Colon (tissue), 2 donors: Measurements from ENCODE around the gene FKBP5.
"Not testable (repeated sequence)": the region's sequence is repeated elsewhere in the genome, so short reads cannot be mapped to it uniquely, and the experiment has no call there.

Experiments used
- FAIRE-seq: peaks from 2 replicates; lab custom pipeline; 2012; peaks lifted over from hg19 to GRCh38; lab: Jason Lieb, UNC
- donor health status: control.
- donor health status: control.

FKBP5 gene

GRCh38 chr6:35539223-35539622 is 149.5 kb downstream of the FKBP5 start:
- no peak for FAIRE-seq

- FAIRE-seq, result not testable (repeated sequence)
These were observed 152.9 kb downstream of the FKBP5 start for GRCh38 chr6:35535847-35536246.

- FAIRE-seq, result no peak
These were observed 154.1 kb downstream of the FKBP5 start for GRCh38 chr6:35534407-35535170.

GRCh38 chr6:35533981-35534380 is 154.7 kb downstream of the FKBP5 start:
- FAIRE-seq, result no peak

DNA sequence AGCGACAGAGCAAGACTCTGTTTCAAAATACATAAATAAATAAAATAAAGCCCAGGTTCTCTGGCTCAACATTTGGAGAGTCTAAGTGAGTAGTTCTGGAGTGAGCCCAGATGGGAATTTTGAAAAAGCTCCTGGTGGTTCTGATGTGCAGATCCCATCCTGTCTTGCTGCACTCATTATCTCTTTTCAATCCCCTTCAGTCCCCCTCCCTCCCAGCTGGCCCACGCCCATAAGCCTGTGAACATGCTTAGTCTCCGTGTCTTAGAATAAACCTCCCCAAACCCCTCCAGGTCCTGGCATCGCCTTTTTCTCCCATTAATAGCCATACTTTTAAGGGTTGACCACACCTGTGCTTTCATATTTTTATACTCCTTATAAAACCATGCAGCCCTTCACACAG is 156.6 kb downstream of the FKBP5 start:
- FAIRE-seq, result no peak

DNA sequence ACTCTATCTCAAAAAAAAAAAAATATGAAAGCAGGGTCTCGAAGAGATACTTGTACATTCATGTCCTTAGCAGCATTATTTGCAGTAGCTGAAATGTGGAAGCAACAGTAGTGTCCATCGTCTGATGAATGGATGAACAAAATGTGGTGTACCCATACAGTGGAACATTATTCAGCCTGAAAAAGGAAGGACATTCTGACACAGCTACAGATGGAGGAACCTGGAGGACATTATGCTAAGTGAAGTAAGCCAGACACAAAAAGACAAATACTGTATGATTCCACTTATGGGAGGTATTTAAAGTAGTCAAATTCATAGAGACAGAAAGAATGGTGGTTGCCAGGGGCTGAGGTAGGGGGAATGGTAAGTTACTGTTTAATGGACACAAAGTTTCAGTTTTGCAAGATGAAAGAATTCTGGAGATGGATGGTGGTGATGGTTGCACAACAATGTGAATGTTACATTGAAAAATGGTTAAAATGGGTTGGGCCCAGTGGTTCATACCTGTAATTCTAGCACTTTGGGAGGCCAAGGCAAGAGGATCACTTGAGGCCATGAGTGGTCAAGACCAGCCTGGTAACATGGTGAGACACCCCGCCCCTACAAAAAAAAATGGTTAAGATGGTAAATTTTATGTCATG is 164.2 kb downstream of the FKBP5 start:
- FAIRE-seq, result no peak
